Caco-2 (cell line): ENCODE results near the gene HDAC11. TPM values are rescaled to one million over a fixed set of nuclear protein-coding genes. Genes with fewer than 3 reads are reported as not detected.

ENCODE experiments used
- BruUV-seq: library from RNA; stranded (reverse); fragments of 400-500 nt; replicated peaks from 2 replicates; lab custom pipeline; 2021; lab: Mats Ljungman, UMichigan
- CTCF ChIA-PET: fragments of 300-600 bp; sonication (Branson Sonifier 250); formaldehyde crosslinking; loops from one replicate; lab custom pipeline; 2022; ENCODE audit warnings: antibody characterized with exemption; lab: Charles Lee
- POLR2A ChIA-PET: fragments of 300-600 bp; sonication (Branson Sonifier 250); formaldehyde crosslinking; loops from one replicate; lab custom pipeline; 2022; ENCODE audit warnings: antibody characterized with exemption; lab: Charles Lee
- DNase-seq, 2 experiments: peaks; one replicate each; pipeline versions ENCODE4 v3.0.0 to v3.0.0-alpha.2; 2020 to 2022
- H3K27me3 ChIP-seq: replicated peaks from 2 replicates; pipeline ENCODE4 v1.6.0; 2011; ENCODE audit warnings: low read length; ENCODE audit not compliant: control insufficient read depth, insufficient read depth
- H3K36me3 ChIP-seq: 2 replicates; pipeline ENCODE4 v1.5.1; 2011; ENCODE audit warnings: low read length; ENCODE audit not compliant: control insufficient read depth, insufficient read depth
- H3K4me1 ChIP-seq: fragments of 250-450 bp; sonication (Bioruptor Pico); 2 replicates; pipeline ENCODE4 v1.5.1; 2020; ENCODE audit warnings: mild to moderate bottlenecking
- H3K4me3 ChIP-seq: 2 replicates; pipeline ENCODE4 v1.5.1; 2011; ENCODE audit warnings: low read depth, mild to moderate bottlenecking, control low read depth, low read length
- H3K9me3 ChIP-seq: fragments of 250-450 bp; sonication (Bioruptor Pico); 2 replicates; pipeline ENCODE4 v1.5.1; 2020; ENCODE audit warnings: mild to moderate bottlenecking, moderate library complexity
- H3K27ac Mint-ChIP-seq: one replicate; pipeline ENCODE4 v1.8.0; 2022; ENCODE audit warnings: mixed read lengths; ENCODE audit not compliant: unreplicated experiment
- H3K27me3 Mint-ChIP-seq: one replicate; pipeline ENCODE4 v1.8.0; 2022; ENCODE audit warnings: mixed read lengths; ENCODE audit not compliant: insufficient read depth, unreplicated experiment
- H3K36me3 Mint-ChIP-seq: one replicate; pipeline ENCODE4 v1.8.0; 2022; ENCODE audit warnings: mild to moderate bottlenecking, mixed read lengths; ENCODE audit not compliant: insufficient read depth, unreplicated experiment
- H3K4me1 Mint-ChIP-seq: one replicate; pipeline ENCODE4 v1.8.0; 2022; ENCODE audit warnings: low read depth, mixed read lengths; ENCODE audit not compliant: unreplicated experiment
- H3K4me3 Mint-ChIP-seq: one replicate; pipeline ENCODE4 v1.8.0; 2022; ENCODE audit warnings: mild to moderate bottlenecking, moderate library complexity, mixed read lengths; ENCODE audit not compliant: unreplicated experiment
- H3K9me3 Mint-ChIP-seq: one replicate; pipeline ENCODE4 v1.8.0; 2022; ENCODE audit warnings: mixed read lengths; ENCODE audit not compliant: unreplicated experiment
- intact Hi-C: fragments of 100-400 bp; cut with micrococcal nuclease; formaldehyde crosslinking; loops from one replicate; pipeline ENCODE4 v1.10.0; 2022; ENCODE audit not compliant: unreplicated experiment
- total RNA-seq: library from RNA; stranded (reverse); gene quantifications from 2 replicates; pipeline ENCODE4 v1.2.3, GENCODE V29; 2022
- TF ChIP-seq, protein P1 (sequence below), 2 experiments: fragments of 200-600 bp in 1 of 2; IDR thresholded peaks; 1 replicate in 1 of 2; 2 replicates in 1 of 2; pipeline versions ENCODE4 v1.5.1 to v1.8.0; 2011 to 2022; ENCODE audit warnings: antibody characterized with exemption in 1 of 2, control low read depth in 1 of 2, inconsistent platforms in 1 of 2, low read depth in 1 of 2, low read length in 1 of 2, mild to moderate bottlenecking in 1 of 2, moderate library complexity in 1 of 2; ENCODE audit not compliant: insufficient read depth in 1 of 2, severe bottlenecking in 1 of 2, unreplicated experiment in 1 of 2

HDAC11 gene
- total RNA-seq, 1 experiment from 2014 or later, result 10.9 TPM

DNA sequence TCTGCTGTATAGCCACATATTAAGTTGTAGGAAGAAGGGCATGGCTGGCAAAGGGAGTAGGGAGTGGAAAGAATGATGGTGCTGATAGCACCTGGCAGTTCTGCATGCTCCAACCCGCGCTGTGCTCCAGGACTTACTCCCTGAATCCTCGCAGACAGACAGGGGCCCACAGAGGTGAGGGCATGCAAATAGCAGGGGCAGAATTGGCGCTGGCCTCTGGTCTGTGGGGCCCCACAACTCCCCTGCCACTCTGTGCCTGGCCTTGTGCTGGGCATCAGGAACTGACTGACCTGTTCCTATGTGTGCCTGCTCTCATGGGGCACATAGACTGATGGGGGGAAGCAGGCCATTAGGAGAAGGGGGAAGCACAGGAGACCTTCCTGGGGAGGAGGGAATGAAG, 20.9 kb downstream of the HDAC11 start:
- no peak overlapping the region for H3K4me3 Mint-ChIP-seq
- Histone ChIP-seq H3K9me3 (no peaks in the 10 kb centered on the region), H3K27me3 (no peaks in the 10 kb centered on the region), H3K4me1 (no peaks in the 10 kb centered on the region), H3K36me3 (no peaks in the 10 kb centered on the region; the same call in 1 of the 2 replicates), H3K4me3 (no peak overlapping the region)
- TF ChIP-seq, protein P1, sequence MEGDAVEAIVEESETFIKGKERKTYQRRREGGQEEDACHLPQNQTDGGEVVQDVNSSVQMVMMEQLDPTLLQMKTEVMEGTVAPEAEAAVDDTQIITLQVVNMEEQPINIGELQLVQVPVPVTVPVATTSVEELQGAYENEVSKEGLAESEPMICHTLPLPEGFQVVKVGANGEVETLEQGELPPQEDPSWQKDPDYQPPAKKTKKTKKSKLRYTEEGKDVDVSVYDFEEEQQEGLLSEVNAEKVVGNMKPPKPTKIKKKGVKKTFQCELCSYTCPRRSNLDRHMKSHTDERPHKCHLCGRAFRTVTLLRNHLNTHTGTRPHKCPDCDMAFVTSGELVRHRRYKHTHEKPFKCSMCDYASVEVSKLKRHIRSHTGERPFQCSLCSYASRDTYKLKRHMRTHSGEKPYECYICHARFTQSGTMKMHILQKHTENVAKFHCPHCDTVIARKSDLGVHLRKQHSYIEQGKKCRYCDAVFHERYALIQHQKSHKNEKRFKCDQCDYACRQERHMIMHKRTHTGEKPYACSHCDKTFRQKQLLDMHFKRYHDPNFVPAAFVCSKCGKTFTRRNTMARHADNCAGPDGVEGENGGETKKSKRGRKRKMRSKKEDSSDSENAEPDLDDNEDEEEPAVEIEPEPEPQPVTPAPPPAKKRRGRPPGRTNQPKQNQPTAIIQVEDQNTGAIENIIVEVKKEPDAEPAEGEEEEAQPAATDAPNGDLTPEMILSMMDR (IDR thresholded peaks at IDR 0.05; ENCODE audit: insufficient read depth in 1 of 2, low read depth in 1 of 2, low read length in 1 of 2, severe bottlenecking in 1 of 2, unreplicated experiment in 1 of 2), result no peak
- H3K4me1 Mint-ChIP-seq, result no peaks in the 10 kb centered on the region
- POLR2A ChIA-PET, result no interaction called here
- CTCF ChIA-PET, result interaction anchor here (1.8 kb wide), 1 partner anchor 146 kb away, joined by 5 read pairs; no protein-coding TSS in a partner anchor
- peaks cover 5% of the 10 kb centered on the region for H3K36me3 Mint-ChIP-seq
- H3K9me3 Mint-ChIP-seq, result no peaks in the 10 kb centered on the region
- H3K27me3 Mint-ChIP-seq, result no peaks in the 10 kb centered on the region
- intact Hi-C loops, result loop anchor here (10.0 kb wide), 1 partner anchor 384 kb away; the partner anchor contains the start of gene WNT7A
- no TSS peak for BruUV-seq
- no peak overlapping the region for H3K27ac Mint-ChIP-seq
- peak in 1 of 2 experiments; percentile 10 for DNase-seq

DNA sequence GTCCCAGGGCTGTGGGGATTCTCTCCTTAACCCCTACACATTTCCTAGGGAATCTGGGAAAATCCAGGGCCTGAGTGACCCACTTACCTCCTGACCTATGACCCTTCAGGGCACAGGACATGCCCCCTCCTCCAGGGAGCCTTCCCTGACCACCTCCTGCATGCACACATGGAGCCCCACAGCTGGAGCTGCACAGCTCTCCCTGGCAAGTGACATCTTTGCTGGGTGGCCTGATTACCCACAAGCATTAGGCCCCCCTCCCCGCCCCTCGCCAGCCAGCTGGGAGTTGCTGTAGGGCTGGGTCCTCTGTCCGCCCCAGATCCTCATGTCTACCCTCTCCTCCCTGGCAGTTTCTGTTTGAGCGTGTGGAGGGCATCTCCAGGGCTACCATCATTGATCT, 21.4 kb downstream of the HDAC11 start:
- POLR2A ChIA-PET, result no interaction called here
- TF ChIP-seq, protein P1 (IDR thresholded peaks at IDR 0.05; ENCODE audit: insufficient read depth in 1 of 2, low read depth in 1 of 2, low read length in 1 of 2, severe bottlenecking in 1 of 2, unreplicated experiment in 1 of 2), result no peak
- Mint-ChIP-seq H3K9me3 (no peaks in the 10 kb centered on the region), H3K36me3 (peaks cover 5% of the 10 kb centered on the region), H3K4me1 (no peaks in the 10 kb centered on the region), H3K27me3 (no peaks in the 10 kb centered on the region), H3K27ac (no peak overlapping the region), H3K4me3 (no peak overlapping the region)
- Histone ChIP-seq H3K27me3 (no peaks in the 10 kb centered on the region), H3K36me3 (no peaks in the 10 kb centered on the region; the same call in 1 of the 2 replicates), H3K9me3 (no peaks in the 10 kb centered on the region), H3K4me1 (no peaks in the 10 kb centered on the region), H3K4me3 (no peak overlapping the region)
- no TSS peak for BruUV-seq
- intact Hi-C loops, result loop anchor here (10.0 kb wide), 1 partner anchor 383 kb away; the partner anchor contains the start of gene WNT7A
- CTCF ChIA-PET, result interaction anchor here (1.8 kb wide), 1 partner anchor 146 kb away, joined by 5 read pairs; no protein-coding TSS in a partner anchor
- DNase-seq, result peak in 1 of 2 experiments; percentile 8

DNA sequence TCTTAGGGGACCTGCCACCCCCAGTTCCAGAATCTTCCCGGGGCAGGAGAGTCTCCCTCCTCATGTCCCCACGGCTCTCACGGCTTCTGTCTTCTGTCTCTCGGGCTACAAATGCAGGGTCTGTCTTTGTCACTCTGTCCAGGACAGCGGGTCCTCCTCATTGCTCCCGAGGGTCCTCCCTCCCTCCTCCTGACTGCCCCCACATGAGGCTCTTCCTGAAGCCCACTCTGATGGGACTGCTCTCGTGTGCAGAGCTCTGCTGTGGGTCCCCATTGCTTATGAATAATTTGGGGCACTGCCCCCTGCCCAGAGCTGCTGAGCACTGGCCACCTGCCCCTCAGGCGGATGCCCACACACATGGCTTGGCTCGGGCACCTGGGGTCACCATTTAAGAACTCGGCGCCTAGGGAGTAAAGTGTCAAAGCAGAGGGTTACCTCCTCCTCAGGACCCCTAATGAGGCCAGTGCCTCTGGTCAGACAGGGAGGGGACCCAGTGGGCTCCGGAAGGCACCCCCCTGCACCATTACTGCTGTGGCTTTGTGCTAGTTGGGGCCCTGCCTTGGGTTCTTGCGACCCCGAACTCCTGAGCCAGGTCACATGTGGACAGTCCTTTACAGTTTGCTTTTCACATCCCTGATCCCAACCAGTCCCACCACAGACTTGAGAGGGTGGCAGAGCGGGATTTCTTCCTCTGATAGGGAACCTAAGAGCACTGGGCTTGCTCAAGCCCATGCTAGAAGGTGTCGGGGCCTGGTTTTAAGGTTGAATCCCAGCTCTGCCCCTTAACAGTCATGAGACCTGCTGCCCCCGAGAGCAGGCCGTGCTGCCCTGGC, 22.1 kb downstream of the HDAC11 start:
- intact Hi-C loops, result loop anchor here (10.0 kb wide), 1 partner anchor 383 kb away; the partner anchor contains the start of gene WNT7A
- Histone ChIP-seq H3K4me3 (no peak overlapping the region), H3K9me3 (no peaks in the 10 kb centered on the region), H3K36me3 (no peaks in the 10 kb centered on the region; the same call in 1 of the 2 replicates), H3K4me1 (no peaks in the 10 kb centered on the region), H3K27me3 (no peaks in the 10 kb centered on the region)
- Mint-ChIP-seq H3K36me3 (peaks cover 5% of the 10 kb centered on the region), H3K9me3 (no peaks in the 10 kb centered on the region), H3K4me3 (no peak overlapping the region), H3K4me1 (no peaks in the 10 kb centered on the region), H3K27ac (no peak overlapping the region), H3K27me3 (no peaks in the 10 kb centered on the region)
- peak in 1 of 2 experiments; percentile 12 for DNase-seq
- ChIA-PET POLR2A (no interaction called here), CTCF (no interaction called here)
- no TSS peak for BruUV-seq
- TF ChIP-seq, protein P1 (IDR thresholded peaks at IDR 0.05; ENCODE audit: insufficient read depth in 1 of 2, low read depth in 1 of 2, low read length in 1 of 2, severe bottlenecking in 1 of 2, unreplicated experiment in 1 of 2), result no peak
